Astrocyte (in vitro differentiated cells and primary cell): Measurements from ENCODE around the gene GDPD4. TPM values are rescaled to one million over a fixed set of nuclear protein-coding genes. Genes with fewer than 3 reads are reported as not detected.

ENCODE experiments used
- DNase-seq: peaks from one replicate; pipeline ENCODE4 v3.0.0-alpha.2; 2010; ENCODE audit warnings: low read depth
- FAIRE-seq: peaks from 2 replicates; lab custom pipeline; 2011; peaks lifted over from hg19 to GRCh38; lab: Jason Lieb, UNC
- H2AFZ ChIP-seq: 2 replicates; pipeline ENCODE4 v1.6.0; 2012; ENCODE audit warnings: low read depth, low read length, inconsistent platforms
- H3K27ac ChIP-seq: 2 replicates; pipeline ENCODE4 v1.5.1; 2011; ENCODE audit warnings: low read depth, low read length, inconsistent platforms
- H3K27me3 ChIP-seq: 2 replicates; pipeline ENCODE4 v1.6.0; 2011; ENCODE audit warnings: low read length, inconsistent platforms; ENCODE audit not compliant: insufficient read depth
- H3K36me3 ChIP-seq: 2 replicates; pipeline ENCODE4 v1.5.1; 2011; ENCODE audit warnings: low read length, inconsistent platforms; ENCODE audit not compliant: insufficient read depth
- H3K4me1 ChIP-seq: 2 replicates; pipeline ENCODE4 v1.5.1; 2011; ENCODE audit warnings: low read length, inconsistent platforms; ENCODE audit not compliant: insufficient read depth
- H3K4me2 ChIP-seq: 2 replicates; pipeline ENCODE4 v1.6.0; 2012; ENCODE audit warnings: low read length, inconsistent platforms
- H3K4me3 ChIP-seq: 2 replicates; pipeline ENCODE4 v1.5.1; 2011; ENCODE audit warnings: low read depth, mild to moderate bottlenecking, low read length, inconsistent platforms; ENCODE audit not compliant: insufficient read depth
- H3K79me2 ChIP-seq: 2 replicates; pipeline ENCODE4 v1.6.0; 2012; ENCODE audit warnings: mild to moderate bottlenecking, low read length, inconsistent platforms; ENCODE audit not compliant: insufficient read depth
- H3K9ac ChIP-seq: 2 replicates; pipeline ENCODE4 v1.6.0; 2012; ENCODE audit warnings: mild to moderate bottlenecking, low read length, inconsistent platforms
- H3K9me3 ChIP-seq: 2 replicates; pipeline ENCODE4 v1.5.1; 2012; ENCODE audit warnings: low read depth, mild to moderate bottlenecking, low read length, inconsistent platforms; ENCODE audit not compliant: insufficient read depth
- H4K20me1 ChIP-seq: 2 replicates; pipeline ENCODE4 v1.6.0; 2012; ENCODE audit warnings: low read length, inconsistent platforms; ENCODE audit not compliant: insufficient read depth
- H3K27ac Mint-ChIP-seq: one replicate; pipeline ENCODE4 v1.8.0; 2021; ENCODE audit warnings: mild to moderate bottlenecking, mixed read lengths; ENCODE audit not compliant: unreplicated experiment
- H3K27me3 Mint-ChIP-seq: one replicate; pipeline ENCODE4 v1.8.0; 2021; ENCODE audit warnings: low read depth, mixed read lengths; ENCODE audit not compliant: unreplicated experiment
- H3K36me3 Mint-ChIP-seq: one replicate; pipeline ENCODE4 v1.8.0; 2021; ENCODE audit warnings: low read depth, mixed read lengths; ENCODE audit not compliant: unreplicated experiment
- H3K4me1 Mint-ChIP-seq: one replicate; pipeline ENCODE4 v1.8.0; 2021; ENCODE audit warnings: low read depth, mixed read lengths; ENCODE audit not compliant: unreplicated experiment
- H3K4me3 Mint-ChIP-seq: one replicate; pipeline ENCODE4 v1.8.0; 2021; ENCODE audit warnings: mild to moderate bottlenecking, moderate library complexity, mixed read lengths; ENCODE audit not compliant: unreplicated experiment
- H3K9me3 Mint-ChIP-seq: one replicate; pipeline ENCODE4 v1.8.0; 2021; ENCODE audit warnings: mild to moderate bottlenecking, mixed read lengths; ENCODE audit not compliant: unreplicated experiment
- EZH2 ChIP-seq: IDR thresholded peaks from 2 replicates; pipeline ENCODE4 v1.6.1; 2012; ENCODE audit warnings: mild to moderate bottlenecking, low read length, inconsistent platforms; ENCODE audit not compliant: insufficient read depth
- total RNA-seq: library from RNA; stranded (reverse); gene quantifications from 2 replicates; pipeline ENCODE4 v1.2.1, GENCODE V29; 2021
- TF ChIP-seq, protein P1 (sequence below): IDR thresholded peaks from 2 replicates; pipeline ENCODE4 v1.5.1; 2011; ENCODE audit warnings: low read depth, mild to moderate bottlenecking, inconsistent platforms, low read length, moderate library complexity; ENCODE audit not compliant: insufficient read depth

Gene GDPD4
- total RNA-seq, 1 donor from 2014 or later = not detected

DNA sequence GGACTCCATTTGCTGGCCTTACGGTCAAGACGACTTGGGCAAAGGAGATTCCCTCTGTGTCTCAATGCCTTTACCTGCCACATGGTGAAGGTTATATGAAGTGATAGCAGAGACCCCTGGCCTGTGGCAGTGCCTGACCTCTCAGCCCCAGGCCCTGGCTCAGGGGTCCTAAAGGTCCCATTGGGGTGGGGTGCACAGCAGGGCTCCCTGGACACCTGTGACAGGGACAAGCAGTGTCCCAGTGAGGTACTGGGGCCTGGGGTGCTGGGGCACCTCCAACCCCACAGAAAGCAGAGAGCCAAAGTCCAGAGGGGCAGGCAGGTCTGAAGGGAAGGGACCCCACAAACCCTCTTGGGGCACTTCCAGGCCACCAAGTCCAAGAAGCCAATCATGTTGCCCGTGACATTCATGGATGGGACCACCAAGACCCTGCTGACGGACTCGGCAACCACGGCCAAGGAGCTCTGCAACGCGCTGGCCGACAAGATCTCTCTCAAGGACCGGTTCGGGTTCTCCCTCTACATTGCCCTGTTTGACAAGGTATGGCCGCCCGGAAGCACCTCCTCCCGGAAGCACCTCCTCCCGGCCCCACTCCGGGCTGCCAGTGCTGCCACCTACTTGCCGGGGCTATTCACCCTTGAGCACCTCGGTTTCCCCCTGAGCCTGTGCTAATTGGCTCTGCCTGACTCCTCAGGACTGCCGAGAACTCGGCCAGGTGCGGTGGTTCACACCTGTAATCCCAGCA is 111.0 kb downstream of the GDPD4 start:
- Histone ChIP-seq H3K4me3 (no peak overlapping the region), H3K36me3 (no peaks in the 10 kb centered on the region), H3K4me2 (no peak overlapping the region), H3K27me3 (no peaks in the 10 kb centered on the region), H3K27ac (no peak overlapping the region), H4K20me1 (no peaks in the 10 kb centered on the region), H3K9me3 (peaks cover 4% of the 10 kb centered on the region), H3K79me2 (no peaks in the 10 kb centered on the region), H2AFZ (no peak overlapping the region), H3K9ac (no peak overlapping the region), H3K4me1 (no peaks in the 10 kb centered on the region)
- Mint-ChIP-seq H3K27me3 (peaks cover 8% of the 10 kb centered on the region), H3K4me3 (no peak overlapping the region), H3K4me1 (no peaks in the 10 kb centered on the region), H3K9me3 (no peaks in the 10 kb centered on the region), H3K27ac (no peak overlapping the region), H3K36me3 (no peaks in the 10 kb centered on the region)
- FAIRE-seq = no peak
- TF ChIP-seq, protein P1, sequence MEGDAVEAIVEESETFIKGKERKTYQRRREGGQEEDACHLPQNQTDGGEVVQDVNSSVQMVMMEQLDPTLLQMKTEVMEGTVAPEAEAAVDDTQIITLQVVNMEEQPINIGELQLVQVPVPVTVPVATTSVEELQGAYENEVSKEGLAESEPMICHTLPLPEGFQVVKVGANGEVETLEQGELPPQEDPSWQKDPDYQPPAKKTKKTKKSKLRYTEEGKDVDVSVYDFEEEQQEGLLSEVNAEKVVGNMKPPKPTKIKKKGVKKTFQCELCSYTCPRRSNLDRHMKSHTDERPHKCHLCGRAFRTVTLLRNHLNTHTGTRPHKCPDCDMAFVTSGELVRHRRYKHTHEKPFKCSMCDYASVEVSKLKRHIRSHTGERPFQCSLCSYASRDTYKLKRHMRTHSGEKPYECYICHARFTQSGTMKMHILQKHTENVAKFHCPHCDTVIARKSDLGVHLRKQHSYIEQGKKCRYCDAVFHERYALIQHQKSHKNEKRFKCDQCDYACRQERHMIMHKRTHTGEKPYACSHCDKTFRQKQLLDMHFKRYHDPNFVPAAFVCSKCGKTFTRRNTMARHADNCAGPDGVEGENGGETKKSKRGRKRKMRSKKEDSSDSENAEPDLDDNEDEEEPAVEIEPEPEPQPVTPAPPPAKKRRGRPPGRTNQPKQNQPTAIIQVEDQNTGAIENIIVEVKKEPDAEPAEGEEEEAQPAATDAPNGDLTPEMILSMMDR = no peak
- no peak for TF ChIP-seq EZH2
- DNase-seq = no peak

DNA sequence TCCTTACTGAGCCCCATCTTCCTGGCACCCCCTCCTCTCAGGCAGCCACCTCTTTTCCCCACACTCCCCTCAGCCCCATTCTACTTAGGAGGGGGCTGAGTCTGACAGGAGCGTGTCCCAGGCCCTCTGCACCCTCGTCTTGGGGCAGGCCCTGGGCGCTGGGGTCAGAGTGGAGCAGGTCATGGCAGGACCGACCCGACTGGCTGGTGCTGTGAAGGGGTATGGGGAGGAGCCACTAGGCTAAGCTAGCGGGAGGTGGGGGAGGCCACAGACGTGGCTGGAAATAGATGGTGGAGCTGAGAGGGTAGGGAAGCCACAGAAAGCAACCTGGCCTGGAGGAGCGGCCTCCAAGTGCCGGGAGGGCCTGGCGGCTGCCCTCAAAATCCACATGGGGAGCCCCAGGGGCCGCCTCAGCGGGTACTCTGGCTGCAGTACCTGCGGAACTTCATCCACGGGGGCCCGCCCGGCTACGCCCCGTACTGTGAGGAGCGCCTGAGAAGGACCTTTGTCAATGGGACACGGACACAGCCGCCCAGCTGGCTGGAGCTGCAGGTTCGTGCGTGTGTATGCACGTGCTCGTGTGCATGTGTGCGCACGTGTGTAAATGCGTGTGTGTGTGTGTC is 111.8 kb downstream of the GDPD4 start:
- DNase-seq = no peak
- TF ChIP-seq EZH2 = no peak
- TF ChIP-seq, protein P1 = no peak
- Histone ChIP-seq H3K36me3 (no peaks in the 10 kb centered on the region), H4K20me1 (no peaks in the 10 kb centered on the region), H3K27me3 (no peaks in the 10 kb centered on the region), H3K4me1 (no peaks in the 10 kb centered on the region), H3K4me2 (no peak overlapping the region), H3K4me3 (no peak overlapping the region), H2AFZ (no peak overlapping the region), H3K9ac (no peak overlapping the region), H3K9me3 (peaks cover 4% of the 10 kb centered on the region), H3K27ac (no peak overlapping the region), H3K79me2 (no peaks in the 10 kb centered on the region)
- no peak overlapping the region for H3K27ac Mint-ChIP-seq
- no peaks in the 10 kb centered on the region for H3K4me1 Mint-ChIP-seq
- no peak overlapping the region for H3K4me3 Mint-ChIP-seq
- no peaks in the 10 kb centered on the region for H3K36me3 Mint-ChIP-seq
- H3K27me3 Mint-ChIP-seq = peaks cover 12% of the 10 kb centered on the region
- no peaks in the 10 kb centered on the region for H3K9me3 Mint-ChIP-seq
- no peak for FAIRE-seq
